Activated T-helper 2 cell treated with anti-CD3 and anti-CD28 coated beads, Interferon-gamma antibody, Interleukin-2, Interleukin-4, amounts not matched to agents 10 μg/mL and 5 μg/mL and 100 μg/mL, durations not matched to agents 14 hours and 24 hours and 36 hours (primary cell): ENCODE data around the gene SEPTIN5. TPM values are rescaled to one million over a fixed set of nuclear protein-coding genes. Genes with fewer than 3 reads are reported as not detected.

Experiments
- DNase-seq: peaks from one replicate; pipeline ENCODE4 v3.0.0; 2021; ENCODE audit warnings: low spot score
- H3K27ac Mint-ChIP-seq: one replicate; pipeline ENCODE4 v1.8.0; 2021; ENCODE audit warnings: mixed read lengths
- H3K27me3 Mint-ChIP-seq: one replicate; pipeline ENCODE4 v1.8.0; 2021; ENCODE audit warnings: low read depth, mixed read lengths
- H3K36me3 Mint-ChIP-seq: one replicate; pipeline ENCODE4 v1.8.0; 2021; ENCODE audit warnings: low read depth, mixed read lengths
- H3K4me1 Mint-ChIP-seq: one replicate; pipeline ENCODE4 v1.8.0; 2021; ENCODE audit warnings: low read depth, mixed read lengths
- H3K4me3 Mint-ChIP-seq: one replicate; pipeline ENCODE4 v1.8.0; 2021; ENCODE audit warnings: low read depth, mild to moderate bottlenecking, moderate library complexity, mixed read lengths
- H3K9me3 Mint-ChIP-seq: one replicate; pipeline ENCODE4 v1.8.0; 2021; ENCODE audit warnings: mixed read lengths
- intact Hi-C: fragments of 100-400 bp; cut with micrococcal nuclease; formaldehyde crosslinking; loops from one replicate; pipeline ENCODE4 v1.15.1; 2023
- total RNA-seq: library from RNA; stranded (reverse); gene quantifications from 2 replicates; pipeline ENCODE4 v1.2.3, GENCODE V29; 2022

Gene SEPTIN5
- total RNA-seq, 1 donor from 2014 or later: 1.5 TPM

GRCh38 chr22:19750507-19751490 lies 36.5 kb downstream of the SEPTIN5 start:
- H3K27me3 Mint-ChIP-seq: peaks cover 23% of the 10 kb centered on the region
- intact Hi-C loops: no loop called here
- no peak overlapping the region for H3K4me3 Mint-ChIP-seq
- peaks cover 1% of the 10 kb centered on the region for H3K4me1 Mint-ChIP-seq
- no peak overlapping the region for H3K27ac Mint-ChIP-seq
- H3K9me3 Mint-ChIP-seq: no peaks in the 10 kb centered on the region
- no peaks in the 10 kb centered on the region for H3K36me3 Mint-ChIP-seq
- DNase-seq: no peak

DNA sequence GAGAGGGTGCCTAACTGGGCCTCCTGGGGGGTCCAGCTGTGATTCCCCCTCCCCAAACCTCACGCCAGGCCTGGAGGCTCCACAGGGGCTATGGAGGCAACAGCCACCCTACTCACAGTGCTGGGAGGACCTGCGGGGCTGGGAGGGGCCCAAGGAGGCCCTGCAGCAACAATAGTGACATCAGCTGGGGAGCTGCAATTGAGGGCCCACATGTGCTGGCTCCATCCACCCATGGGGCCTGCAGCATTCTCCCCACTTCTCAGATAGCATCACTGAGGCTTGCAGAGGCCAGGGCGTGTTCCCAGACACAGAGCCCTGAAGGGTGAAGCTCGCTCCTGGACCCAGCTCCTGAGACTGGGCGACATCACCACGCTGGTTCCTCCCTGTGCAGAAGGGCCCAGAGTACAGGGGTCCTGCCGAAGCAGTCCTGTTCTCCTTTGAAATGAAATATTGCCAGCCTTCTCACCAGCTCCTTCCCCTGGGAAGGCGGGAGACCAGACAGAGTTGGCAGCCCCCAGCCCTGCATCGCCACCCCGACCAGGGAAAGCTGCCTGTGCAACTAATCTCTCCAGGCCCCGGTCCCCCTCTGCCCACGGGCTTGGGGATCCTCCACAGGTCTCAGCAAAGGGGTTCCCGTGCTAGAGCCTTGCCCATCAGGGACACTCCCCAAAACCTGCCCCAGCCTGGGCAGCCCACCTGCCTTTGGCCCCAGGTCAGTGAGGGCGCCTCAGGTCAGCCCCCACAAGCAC lies 37.4 kb downstream of the SEPTIN5 start:
- Mint-ChIP-seq H3K36me3 (no peaks in the 10 kb centered on the region), H3K4me1 (peaks cover 3% of the 10 kb centered on the region), H3K27ac (no peak overlapping the region), H3K9me3 (no peaks in the 10 kb centered on the region), H3K4me3 (no peak overlapping the region), H3K27me3 (peaks cover 31% of the 10 kb centered on the region)
- no peak for DNase-seq
- intact Hi-C loops: no loop called here

GRCh38 chr22:19753090-19753842 lies 39.0 kb downstream of the SEPTIN5 start:
- no peaks in the 10 kb centered on the region for H3K36me3 Mint-ChIP-seq
- intact Hi-C loops: no loop called here
- H3K9me3 Mint-ChIP-seq: no peaks in the 10 kb centered on the region
- no peak overlapping the region for H3K27ac Mint-ChIP-seq
- DNase-seq: no peak
- H3K4me3 Mint-ChIP-seq: no peak overlapping the region
- peaks cover 43% of the 10 kb centered on the region for H3K27me3 Mint-ChIP-seq
- H3K4me1 Mint-ChIP-seq: peaks cover 9% of the 10 kb centered on the region

DNA sequence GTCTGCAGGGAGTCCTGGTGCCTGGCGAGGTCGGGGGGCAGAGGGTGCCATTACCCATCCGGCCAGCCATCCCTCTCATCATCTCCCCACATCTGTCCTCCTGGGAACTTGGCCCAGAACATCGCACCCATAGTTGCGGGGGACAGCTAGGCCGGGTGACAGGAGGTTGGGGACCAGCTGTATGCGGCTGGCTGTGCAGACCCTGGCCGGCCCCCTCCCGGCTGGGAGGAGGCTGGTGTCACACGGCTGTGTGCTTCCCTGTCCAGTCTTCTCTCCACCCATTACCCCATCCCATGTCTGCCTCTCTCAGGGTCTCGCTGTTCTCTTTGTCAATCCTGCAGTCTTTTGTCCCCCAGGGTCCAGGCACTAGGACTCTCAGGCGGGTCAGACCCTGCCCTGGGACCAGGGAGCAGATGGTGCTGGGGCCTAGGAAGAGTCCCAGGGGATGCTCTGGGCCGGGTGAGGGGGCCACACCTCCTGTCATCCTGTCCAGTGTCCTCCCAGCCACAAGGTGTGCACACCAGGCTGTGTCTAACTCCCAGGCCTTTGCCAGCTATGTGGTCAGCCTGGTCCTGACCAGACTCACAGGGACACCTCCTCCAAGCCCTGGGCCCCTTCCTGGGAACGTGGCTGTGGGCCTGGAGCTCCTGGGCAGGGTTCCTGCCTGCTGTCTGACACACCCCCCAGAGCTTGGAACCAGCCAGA lies 39.8 kb downstream of the SEPTIN5 start:
- H3K4me1 Mint-ChIP-seq: peaks cover 9% of the 10 kb centered on the region
- no peaks in the 10 kb centered on the region for H3K36me3 Mint-ChIP-seq
- H3K27me3 Mint-ChIP-seq: peaks cover 44% of the 10 kb centered on the region
- intact Hi-C loops: no loop called here
- H3K27ac Mint-ChIP-seq: no peak overlapping the region
- no peaks in the 10 kb centered on the region for H3K9me3 Mint-ChIP-seq
- DNase-seq: no peak
- no peak overlapping the region for H3K4me3 Mint-ChIP-seq

DNA sequence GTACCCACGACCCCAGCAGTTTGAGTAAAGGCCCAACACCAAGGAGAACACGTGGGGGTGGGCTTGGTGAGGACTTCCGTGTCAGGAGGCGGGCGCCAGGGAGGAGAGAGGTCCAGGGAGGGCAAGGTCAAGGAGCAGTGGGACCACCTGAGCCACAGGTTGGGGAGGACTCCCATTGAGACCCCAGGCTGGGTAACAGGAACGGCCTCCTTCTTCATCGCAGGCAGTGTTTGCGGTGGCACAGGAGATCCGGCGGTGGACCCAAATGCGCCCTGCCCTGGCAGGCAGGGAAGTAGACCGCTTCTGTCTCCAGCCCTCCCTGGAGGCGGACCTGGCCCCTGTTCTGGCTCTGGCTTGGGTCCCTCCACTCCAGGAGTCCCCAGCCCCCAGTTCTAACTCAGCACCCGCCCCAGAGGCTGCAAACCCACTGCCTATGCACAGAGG lies 40.4 kb downstream of the SEPTIN5 start:
- Mint-ChIP-seq H3K36me3 (peaks cover under 1% of the 10 kb centered on the region), H3K27me3 (peaks cover 49% of the 10 kb centered on the region), H3K9me3 (no peaks in the 10 kb centered on the region), H3K4me3 (no peak overlapping the region), H3K27ac (no peak overlapping the region), H3K4me1 (peaks cover 11% of the 10 kb centered on the region)
- no peak for DNase-seq
- intact Hi-C loops: loop anchor here (5.0 kb wide), 1 partner anchor 37 kb away; no protein-coding TSS in a partner anchor

DNA sequence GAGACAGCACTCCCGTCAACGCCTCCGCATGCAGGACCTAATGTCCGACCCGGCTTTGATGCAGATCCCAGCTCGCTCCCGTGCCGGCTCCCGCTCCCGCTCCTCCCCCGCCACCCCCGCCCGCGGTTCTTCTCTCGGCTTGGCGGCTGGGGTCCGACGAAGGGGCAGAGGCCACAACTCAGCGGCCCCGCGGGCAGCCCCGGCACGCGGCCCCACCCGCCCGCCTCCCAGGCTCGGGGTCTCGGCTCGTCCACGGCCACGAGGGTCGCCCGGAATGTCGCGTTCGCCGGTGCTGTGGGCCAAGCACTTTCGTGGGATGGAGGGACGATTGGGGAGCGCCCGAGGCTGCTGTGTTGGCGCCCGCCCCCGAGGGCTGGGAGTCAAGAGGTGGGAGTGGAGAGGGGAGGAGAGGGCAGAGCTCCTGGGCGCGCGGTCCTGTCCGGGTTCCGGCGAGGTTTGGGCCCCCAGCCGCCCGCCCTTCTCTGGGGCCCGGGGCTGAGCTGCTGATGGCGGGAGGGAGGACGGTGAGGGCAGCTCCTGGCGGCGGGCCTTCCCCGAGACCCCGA lies 40.9 kb downstream of the SEPTIN5 start:
- no peak for DNase-seq
- peaks cover 5% of the 10 kb centered on the region for H3K36me3 Mint-ChIP-seq
- peaks cover 54% of the 10 kb centered on the region for H3K27me3 Mint-ChIP-seq
- intact Hi-C loops: loop anchor here (5.0 kb wide), 1 partner anchor 38 kb away; no protein-coding TSS in a partner anchor
- peaks cover 17% of the 10 kb centered on the region for H3K4me1 Mint-ChIP-seq
- no peak overlapping the region for H3K27ac Mint-ChIP-seq
- H3K4me3 Mint-ChIP-seq: no peak overlapping the region
- no peaks in the 10 kb centered on the region for H3K9me3 Mint-ChIP-seq

- peaks cover 17% of the 10 kb centered on the region for H3K4me1 Mint-ChIP-seq
- intact Hi-C loops: loop anchor here (5.0 kb wide), 1 partner anchor 39 kb away; no protein-coding TSS in a partner anchor
- no peaks in the 10 kb centered on the region for H3K9me3 Mint-ChIP-seq
- DNase-seq: no peak
- H3K36me3 Mint-ChIP-seq: peaks cover 6% of the 10 kb centered on the region
- no peak overlapping the region for H3K4me3 Mint-ChIP-seq
- peaks cover 55% of the 10 kb centered on the region for H3K27me3 Mint-ChIP-seq
- H3K27ac Mint-ChIP-seq: no peak overlapping the region
Observed at GRCh38 chr22:19755722-19756287, 41.5 kb downstream of the SEPTIN5 start.

DNA sequence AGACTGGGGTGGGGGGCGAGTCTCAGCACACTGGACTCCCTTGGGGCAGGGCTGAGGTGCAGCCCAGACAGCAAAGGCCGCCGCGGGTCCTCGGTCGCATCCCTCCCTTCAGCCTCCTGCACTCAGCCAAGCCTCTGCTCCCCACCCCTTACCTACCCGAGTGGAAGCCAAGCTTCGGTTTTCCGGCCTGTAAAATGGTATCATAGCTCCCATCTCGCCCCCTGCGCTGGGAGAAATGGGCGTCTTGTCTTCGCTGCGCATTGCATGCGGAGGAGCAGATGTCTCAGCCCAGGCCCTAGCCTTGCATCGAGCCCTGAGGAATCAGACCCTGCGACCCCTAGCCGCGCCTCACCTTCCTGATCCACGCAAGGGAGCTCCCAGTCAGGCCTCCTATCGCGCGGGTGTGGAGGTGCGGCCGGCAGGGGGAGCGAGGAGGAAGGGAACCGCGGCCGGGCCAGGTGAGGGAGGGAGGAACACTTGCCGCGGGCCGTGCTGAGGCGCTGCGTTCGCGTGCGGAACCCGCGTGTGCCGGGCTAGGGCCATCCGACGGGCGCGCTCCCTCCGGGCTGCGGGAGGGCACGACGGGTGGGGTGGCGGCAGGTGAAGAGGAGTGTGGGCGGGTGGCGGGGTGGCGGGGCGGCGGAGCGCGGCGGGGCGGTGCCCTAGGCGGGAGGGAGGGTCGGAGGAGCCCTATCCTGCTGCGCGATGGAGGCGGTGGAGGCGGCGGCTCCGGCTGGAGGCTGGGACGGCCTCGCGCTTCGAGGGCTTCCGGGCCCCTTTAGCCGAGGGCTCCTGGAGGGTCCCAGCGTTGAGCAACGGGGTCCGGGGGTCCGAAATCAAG lies 42.2 kb downstream of the SEPTIN5 start:
- Mint-ChIP-seq H3K9me3 (no peaks in the 10 kb centered on the region), H3K4me3 (no peak overlapping the region), H3K27ac (no peak overlapping the region), H3K36me3 (peaks cover 6% of the 10 kb centered on the region), H3K27me3 (peaks cover 56% of the 10 kb centered on the region), H3K4me1 (peaks cover 17% of the 10 kb centered on the region)
- DNase-seq: peak; percentile 53
- intact Hi-C loops: loop anchor here (5.0 kb wide), 1 partner anchor 39 kb away; no protein-coding TSS in a partner anchor

DNA sequence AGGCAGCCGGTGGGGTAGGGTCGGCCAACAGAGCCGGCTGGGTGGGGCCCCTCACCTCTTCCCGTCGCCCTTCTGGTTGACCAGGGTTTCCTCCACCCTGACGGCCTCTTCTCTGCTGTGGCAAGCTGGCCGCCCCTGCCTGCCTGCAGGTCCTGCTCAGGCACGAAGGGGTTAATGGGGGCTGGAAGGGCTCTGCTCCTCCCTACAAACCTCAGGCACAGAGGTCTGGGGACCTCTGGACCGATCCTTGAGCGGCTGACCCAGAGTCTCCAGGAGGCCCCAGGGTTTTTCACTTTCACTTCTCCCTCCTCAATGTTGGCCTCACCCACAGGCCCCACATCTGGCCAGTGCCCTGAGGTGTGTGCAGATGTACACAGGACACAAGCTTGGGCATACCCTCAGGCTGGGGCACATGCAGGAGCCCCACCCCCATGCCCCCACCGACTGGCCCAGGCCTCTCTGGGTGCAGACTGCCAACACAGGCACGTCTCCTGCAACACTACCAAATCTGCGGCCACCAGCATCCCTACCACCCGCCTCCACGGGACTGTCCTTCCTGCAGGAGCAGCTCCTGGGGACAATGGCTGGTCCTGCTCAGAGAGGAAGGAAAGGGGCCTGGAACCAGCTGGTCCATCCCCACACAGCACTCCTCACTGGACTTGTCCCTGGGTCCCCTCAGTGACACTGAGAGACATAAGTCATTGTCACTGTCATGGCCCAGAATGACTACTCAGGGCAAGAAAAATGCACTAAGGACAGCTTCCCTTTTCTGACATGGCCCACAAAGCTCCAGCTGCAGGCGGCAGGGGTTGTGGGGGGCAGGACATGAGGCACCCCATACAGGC lies 43.1 kb downstream of the SEPTIN5 start:
- no peak for DNase-seq
- no peaks in the 10 kb centered on the region for H3K9me3 Mint-ChIP-seq
- no peak overlapping the region for H3K27ac Mint-ChIP-seq
- peaks cover 61% of the 10 kb centered on the region for H3K27me3 Mint-ChIP-seq
- intact Hi-C loops: loop anchor here (5.0 kb wide), 1 partner anchor 40 kb away; no protein-coding TSS in a partner anchor
- H3K36me3 Mint-ChIP-seq: peaks cover 6% of the 10 kb centered on the region
- peak overlapping the region; percentile 37 for H3K4me3 Mint-ChIP-seq
- peaks cover 19% of the 10 kb centered on the region for H3K4me1 Mint-ChIP-seq
